ENCODE measurements around the gene BAZ2B. TPM values are rescaled to one million over a fixed set of nuclear protein-coding genes. Genes with fewer than 3 reads are reported as not detected.

The BAZ2B gene
- total and polyA plus RNA-seq, 4 donors: 18.3 to 266 (median 39.5) TPM

GRCh38 chr2:159442159-159442852 is 174.0 kb downstream of the BAZ2B start:
- ATAC-seq (ENCODE audit: insufficient read depth, low FRiP score) (no peak), DNase-seq (no peak)
- no peaks in the 10 kb centered on the region for H3K9me3 ChIP-seq (ENCODE audit: control insufficient read depth in 4 of 4, insufficient read depth in 3 of 4, low read length in 3 of 4)
- peaks cover 13 to 41% (median 23%) of the 10 kb centered on the region in 4 donors for H3K36me3 ChIP-seq (ENCODE audit: control insufficient read depth in 4 of 4, insufficient read depth in 4 of 4, low read length in 4 of 4)
- H3K4me1 ChIP-seq (ENCODE audit: control insufficient read depth in 5 of 5, insufficient read depth in 5 of 5, low read length in 5 of 5): peaks cover 0 to 4% (median 0%) of the 10 kb centered on the region in 5 donors
- WGBS, 2 donors: 91 to 94% methylated on average over 2 of the region's 2 CpGs
- TF ChIP-seq CTCF (IDR thresholded peaks at IDR 0.05; ENCODE audit: control extremely low read depth, extremely low read depth): no peak
- no peak overlapping the region for H3K9ac ChIP-seq (ENCODE audit: insufficient read depth in 1 of 2, low read length in 2 of 2)
- no peaks in the 10 kb centered on the region for H3K27me3 ChIP-seq (ENCODE audit: control insufficient read depth in 3 of 3, insufficient read depth in 3 of 3, low read length in 2 of 3)
- H3K27ac ChIP-seq (ENCODE audit: low read depth in 1 of 2, low read length in 1 of 2): peak overlapping the region in 1 of 2 donors; percentile 74
- H3K4me3 ChIP-seq: no peak overlapping the region

GRCh38 chr2:159441182-159441581 is 175.2 kb downstream of the BAZ2B start:
- Histone ChIP-seq H3K27me3 (ENCODE audit: control insufficient read depth in 3 of 3, insufficient read depth in 3 of 3, low read length in 2 of 3) (no peaks in the 10 kb centered on the region), H3K4me3 (no peak overlapping the region), H3K36me3 (ENCODE audit: control insufficient read depth in 4 of 4, insufficient read depth in 4 of 4, low read length in 4 of 4) (peaks cover 15 to 38% (median 21%) of the 10 kb centered on the region in 4 donors), H3K9ac (ENCODE audit: insufficient read depth in 1 of 2, low read length in 2 of 2) (no peak overlapping the region), H3K9me3 (ENCODE audit: control insufficient read depth in 4 of 4, insufficient read depth in 3 of 4, low read length in 3 of 4) (no peaks in the 10 kb centered on the region), H3K4me1 (ENCODE audit: control insufficient read depth in 5 of 5, insufficient read depth in 5 of 5, low read length in 5 of 5) (peaks cover 0 to 4% (median 0%) of the 10 kb centered on the region in 5 donors), H3K27ac (ENCODE audit: low read depth in 1 of 2, low read length in 1 of 2) (no peak overlapping the region)
- 54 to 80% methylated on average over 1 of the region's 1 CpG for WGBS, 2 donors
- ATAC-seq (ENCODE audit: insufficient read depth, low FRiP score) (no peak), DNase-seq (no peak)
- no peak for TF ChIP-seq CTCF (IDR thresholded peaks at IDR 0.05; ENCODE audit: control extremely low read depth, extremely low read depth)

GRCh38 chr2:159439421-159439820 is 176.9 kb downstream of the BAZ2B start:
- H3K36me3 ChIP-seq (ENCODE audit: control insufficient read depth in 4 of 4, insufficient read depth in 4 of 4, low read length in 4 of 4): peaks cover 6 to 25% (median 16%) of the 10 kb centered on the region in 4 donors

More at GRCh38 chr2:159439421-159439820, 176.9 kb downstream of the BAZ2B start:
- Histone ChIP-seq H3K27me3 (ENCODE audit: control insufficient read depth in 3 of 3, insufficient read depth in 3 of 3, low read length in 2 of 3) (no peaks in the 10 kb centered on the region), H3K4me3 (no peak overlapping the region), H3K4me1 (ENCODE audit: control insufficient read depth in 5 of 5, insufficient read depth in 5 of 5, low read length in 5 of 5) (peaks cover 0 to 4% (median 0%) of the 10 kb centered on the region in 5 donors), H3K9ac (ENCODE audit: insufficient read depth in 1 of 2, low read length in 2 of 2) (no peak overlapping the region), H3K9me3 (ENCODE audit: control insufficient read depth in 4 of 4, insufficient read depth in 3 of 4, low read length in 3 of 4) (no peaks in the 10 kb centered on the region), H3K27ac (ENCODE audit: low read depth in 1 of 2, low read length in 1 of 2) (no peak overlapping the region)
- TF ChIP-seq CTCF (IDR thresholded peaks at IDR 0.05; ENCODE audit: control extremely low read depth, extremely low read depth): no peak
- DNase-seq: no peak
- ATAC-seq (ENCODE audit: insufficient read depth, low FRiP score): no peak
